Progenitor cell of endocrine pancreas (in vitro differentiated cells): ENCODE data around the gene RSPO4. TPM values are rescaled to one million over a fixed set of nuclear protein-coding genes. Genes with fewer than 3 reads are reported as not detected.

Experiments
- DNase-seq: peaks from one replicate; pipeline ENCODE4 v3.0.0; 2021; ENCODE audit warnings: low spot score; ENCODE audit not compliant: unreplicated experiment
- H3K27ac Mint-ChIP-seq: 2 replicates; pipeline ENCODE4 v1.8.0; 2021; ENCODE audit warnings: mild to moderate bottlenecking, moderate library complexity, mixed read lengths
- H3K27me3 Mint-ChIP-seq: 2 replicates; pipeline ENCODE4 v1.8.0; 2021; ENCODE audit warnings: mixed read lengths
- H3K36me3 Mint-ChIP-seq: 2 replicates; pipeline ENCODE4 v1.8.0; 2022; ENCODE audit warnings: mixed read lengths; ENCODE audit not compliant: insufficient read depth
- H3K4me1 Mint-ChIP-seq: 2 replicates; pipeline ENCODE4 v1.8.0; 2021; ENCODE audit warnings: low read depth, mixed read lengths
- H3K4me3 Mint-ChIP-seq: 2 replicates; pipeline ENCODE4 v1.8.0; 2021; ENCODE audit warnings: low read depth, mild to moderate bottlenecking, moderate library complexity, mixed read lengths
- H3K9me3 Mint-ChIP-seq: 2 replicates; pipeline ENCODE4 v1.8.0; 2021; ENCODE audit warnings: low read depth, mixed read lengths
- total RNA-seq: library from RNA; stranded (reverse); gene quantifications from 2 replicates; pipeline ENCODE4 v1.2.1, GENCODE V29; 2021
- TF ChIP-seq, protein P1 (sequence below): fragments of 200-600 bp; sonication (generic); IDR thresholded peaks from one replicate; pipeline ENCODE4 v1.5.0; 2021; ENCODE audit warnings: antibody characterized with exemption, mild to moderate bottlenecking; ENCODE audit not compliant: unreplicated experiment

Gene RSPO4
- total RNA-seq, 1 donor from 2014 or later: 1.4 TPM

DNA sequence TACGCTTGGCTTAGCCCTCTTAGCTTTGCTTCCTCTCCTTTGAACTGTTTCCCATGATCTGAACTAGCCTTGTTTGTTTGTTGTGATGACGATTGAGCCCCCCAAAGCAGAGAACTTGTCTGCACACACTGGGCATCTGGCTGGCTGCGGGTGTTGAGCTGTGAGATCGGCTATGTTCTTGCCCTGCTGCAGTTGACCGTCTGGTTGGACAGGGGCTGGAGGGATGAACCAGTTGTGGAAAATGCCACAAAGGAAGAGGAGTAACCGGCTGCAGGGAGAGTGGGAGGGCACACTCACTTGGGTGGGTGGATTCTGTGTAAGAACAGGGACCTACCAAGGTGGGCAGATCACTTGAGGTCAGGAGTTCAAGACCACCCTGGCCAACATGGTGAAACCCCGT lies 12.4 kb upstream of the RSPO4 start:
- no peak overlapping the region for H3K4me3 Mint-ChIP-seq
- TF ChIP-seq, protein P1, sequence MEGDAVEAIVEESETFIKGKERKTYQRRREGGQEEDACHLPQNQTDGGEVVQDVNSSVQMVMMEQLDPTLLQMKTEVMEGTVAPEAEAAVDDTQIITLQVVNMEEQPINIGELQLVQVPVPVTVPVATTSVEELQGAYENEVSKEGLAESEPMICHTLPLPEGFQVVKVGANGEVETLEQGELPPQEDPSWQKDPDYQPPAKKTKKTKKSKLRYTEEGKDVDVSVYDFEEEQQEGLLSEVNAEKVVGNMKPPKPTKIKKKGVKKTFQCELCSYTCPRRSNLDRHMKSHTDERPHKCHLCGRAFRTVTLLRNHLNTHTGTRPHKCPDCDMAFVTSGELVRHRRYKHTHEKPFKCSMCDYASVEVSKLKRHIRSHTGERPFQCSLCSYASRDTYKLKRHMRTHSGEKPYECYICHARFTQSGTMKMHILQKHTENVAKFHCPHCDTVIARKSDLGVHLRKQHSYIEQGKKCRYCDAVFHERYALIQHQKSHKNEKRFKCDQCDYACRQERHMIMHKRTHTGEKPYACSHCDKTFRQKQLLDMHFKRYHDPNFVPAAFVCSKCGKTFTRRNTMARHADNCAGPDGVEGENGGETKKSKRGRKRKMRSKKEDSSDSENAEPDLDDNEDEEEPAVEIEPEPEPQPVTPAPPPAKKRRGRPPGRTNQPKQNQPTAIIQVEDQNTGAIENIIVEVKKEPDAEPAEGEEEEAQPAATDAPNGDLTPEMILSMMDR: no peak
- DNase-seq: no peak
- H3K27ac Mint-ChIP-seq: no peak overlapping the region
- H3K36me3 Mint-ChIP-seq: no peaks in the 10 kb centered on the region
- no peaks in the 10 kb centered on the region for H3K4me1 Mint-ChIP-seq
- peaks cover 10% of the 10 kb centered on the region for H3K27me3 Mint-ChIP-seq
- H3K9me3 Mint-ChIP-seq: no peaks in the 10 kb centered on the region

DNA sequence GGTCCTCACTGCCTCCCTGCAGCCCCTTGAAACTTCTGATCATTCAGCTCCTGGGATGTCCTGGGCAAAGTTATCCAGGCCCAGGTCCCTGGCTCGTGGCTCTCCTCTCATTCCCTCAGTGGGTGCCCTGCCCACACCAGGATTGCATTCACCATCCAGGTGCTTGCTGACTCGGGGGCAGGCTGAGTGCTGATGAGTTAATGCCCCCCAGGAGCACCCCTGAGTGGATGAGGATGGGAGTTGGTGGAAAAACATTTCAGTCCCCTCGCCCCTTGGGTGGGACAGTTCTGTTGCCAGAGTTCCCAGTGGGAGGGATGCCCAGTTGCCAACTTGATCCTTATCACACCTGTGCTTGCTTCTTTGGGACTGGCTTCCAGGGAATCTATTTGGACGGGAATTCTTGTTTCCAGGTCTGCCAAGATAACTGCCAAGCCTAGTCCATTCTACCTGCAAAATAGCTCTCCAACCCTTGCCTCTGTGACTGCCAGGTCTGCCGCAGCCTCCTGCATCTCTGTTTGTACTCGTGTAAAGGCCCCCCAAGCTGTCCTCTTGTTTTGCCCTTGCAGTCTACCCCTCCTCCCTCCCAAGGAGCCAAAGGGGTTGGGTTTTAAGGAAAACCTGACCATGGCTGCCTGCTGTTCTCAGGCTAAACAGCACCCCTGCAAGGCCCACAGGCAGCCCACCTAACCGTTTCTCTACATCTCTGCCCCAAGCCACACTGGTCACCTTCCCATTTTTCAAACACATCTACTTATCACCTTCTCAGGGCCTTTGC lies 11.6 kb upstream of the RSPO4 start:
- no peak for DNase-seq
- Mint-ChIP-seq H3K4me1 (no peaks in the 10 kb centered on the region), H3K27me3 (peaks cover 10% of the 10 kb centered on the region), H3K27ac (no peak overlapping the region), H3K36me3 (no peaks in the 10 kb centered on the region), H3K9me3 (no peaks in the 10 kb centered on the region), H3K4me3 (no peak overlapping the region)
- TF ChIP-seq, protein P1: no peak

DNA sequence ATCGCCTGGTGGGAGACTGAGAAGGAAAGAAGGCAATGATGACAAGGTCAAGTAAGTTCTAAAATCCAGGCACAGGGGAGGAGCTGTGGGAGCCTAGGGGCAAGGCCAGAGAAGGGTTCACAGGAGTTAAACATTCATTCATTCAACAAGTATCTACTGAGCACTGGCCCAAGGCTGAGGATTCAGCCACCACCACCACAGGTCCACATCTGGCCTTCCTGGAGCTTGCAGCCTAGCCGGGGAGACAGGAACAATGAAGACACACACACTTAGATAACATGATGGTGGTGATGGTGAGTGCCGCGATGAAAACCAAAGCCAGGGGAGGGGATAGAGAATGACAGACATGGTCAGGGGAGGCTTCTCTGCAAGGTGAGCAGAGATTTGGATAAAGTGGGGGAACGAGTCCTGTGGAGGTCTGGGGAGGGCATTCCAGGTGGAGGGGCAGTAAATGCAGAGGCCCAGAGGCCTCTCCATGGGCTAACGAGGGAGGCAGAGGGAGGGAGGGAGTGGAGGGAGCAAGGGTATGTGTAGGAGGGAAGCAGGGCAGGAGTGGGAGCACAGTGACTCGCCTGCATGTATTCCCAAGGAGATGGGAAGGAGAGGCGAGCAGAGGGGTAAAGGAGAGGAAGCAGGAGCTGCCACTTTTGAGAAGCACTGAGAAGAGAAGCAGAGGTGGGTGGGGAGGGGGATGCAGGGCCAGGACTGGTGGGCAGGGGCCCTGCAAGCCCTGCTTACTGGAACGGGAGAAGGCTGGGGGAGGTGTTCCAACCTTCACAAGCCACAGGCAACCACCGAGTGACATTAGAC lies 10.5 kb upstream of the RSPO4 start:
- Mint-ChIP-seq H3K4me1 (no peaks in the 10 kb centered on the region), H3K4me3 (no peak overlapping the region), H3K9me3 (no peaks in the 10 kb centered on the region), H3K27me3 (peaks cover 10% of the 10 kb centered on the region), H3K36me3 (no peaks in the 10 kb centered on the region), H3K27ac (no peak overlapping the region)
- DNase-seq: no peak
- TF ChIP-seq, protein P1: no peak

DNA sequence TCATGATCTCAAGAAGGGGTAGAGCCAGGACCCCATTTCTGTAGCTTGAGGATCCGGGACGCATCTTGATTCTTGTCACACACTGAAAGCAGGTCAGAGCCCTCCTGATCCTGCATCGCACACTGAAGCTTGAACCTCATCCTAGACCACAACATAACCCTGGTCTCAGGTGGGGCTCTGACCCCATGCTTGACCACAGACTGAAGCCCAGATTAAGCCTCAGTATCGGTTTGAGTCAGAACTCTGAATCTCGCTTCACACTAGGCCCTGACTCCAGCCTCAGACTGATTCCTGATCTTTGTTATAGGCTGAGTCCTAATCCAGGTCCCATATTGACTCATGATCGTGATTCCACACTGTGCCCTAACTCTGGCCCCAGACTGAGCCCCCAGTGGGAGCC lies 8.5 kb upstream of the RSPO4 start:
- DNase-seq: no peak
- peaks cover 9% of the 10 kb centered on the region for H3K27me3 Mint-ChIP-seq
- no peak overlapping the region for H3K27ac Mint-ChIP-seq
- TF ChIP-seq, protein P1: no peak
- no peaks in the 10 kb centered on the region for H3K36me3 Mint-ChIP-seq
- H3K9me3 Mint-ChIP-seq: no peaks in the 10 kb centered on the region
- no peaks in the 10 kb centered on the region for H3K4me1 Mint-ChIP-seq
- H3K4me3 Mint-ChIP-seq: no peak overlapping the region

DNA sequence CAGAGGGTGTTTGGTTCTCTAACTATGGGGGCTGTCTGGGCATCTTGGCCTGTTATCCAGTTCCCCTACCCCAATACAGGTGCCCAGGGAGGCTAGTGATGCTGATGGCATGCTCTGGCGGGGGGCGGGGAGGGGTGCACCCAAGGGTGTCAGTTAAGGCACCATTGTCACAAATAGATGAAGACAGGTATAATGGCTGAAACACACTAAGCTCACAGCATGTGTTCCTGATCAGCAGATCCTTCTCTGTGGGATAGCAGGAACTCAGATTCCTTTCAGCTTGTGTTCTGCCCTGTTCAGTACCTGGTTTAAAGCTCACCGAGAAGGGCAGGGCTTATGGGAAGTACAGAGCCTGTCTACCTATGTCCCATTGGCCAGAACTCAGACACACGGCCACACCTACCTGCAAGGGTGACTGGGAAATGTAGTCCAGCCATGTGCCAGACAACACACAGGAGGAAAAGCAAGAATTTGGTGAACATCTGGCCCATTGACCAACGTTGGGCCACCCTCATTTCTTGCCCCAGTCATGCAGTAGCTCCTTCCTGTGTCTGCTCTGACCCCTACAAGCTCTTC lies 3.4 kb upstream of the RSPO4 start:
- Mint-ChIP-seq H3K36me3 (no peaks in the 10 kb centered on the region), H3K9me3 (no peaks in the 10 kb centered on the region), H3K27me3 (peaks cover 29% of the 10 kb centered on the region), H3K4me1 (peaks cover 6% of the 10 kb centered on the region), H3K27ac (no peak overlapping the region), H3K4me3 (no peak overlapping the region)
- no peak for DNase-seq
- TF ChIP-seq, protein P1: no peak
